GM18508 (cell line): Measurements from ENCODE around the gene ACSS1.

ENCODE experiments used
- ATAC-seq: cut with Tn5 transposase; IDR thresholded peaks from one replicate; pipeline ENCODE4 v1.9.1; 2021; ENCODE audit warnings: moderate number of reproducible peaks; ENCODE audit not compliant: insufficient read depth, unreplicated experiment

ACSS1 gene

DNA sequence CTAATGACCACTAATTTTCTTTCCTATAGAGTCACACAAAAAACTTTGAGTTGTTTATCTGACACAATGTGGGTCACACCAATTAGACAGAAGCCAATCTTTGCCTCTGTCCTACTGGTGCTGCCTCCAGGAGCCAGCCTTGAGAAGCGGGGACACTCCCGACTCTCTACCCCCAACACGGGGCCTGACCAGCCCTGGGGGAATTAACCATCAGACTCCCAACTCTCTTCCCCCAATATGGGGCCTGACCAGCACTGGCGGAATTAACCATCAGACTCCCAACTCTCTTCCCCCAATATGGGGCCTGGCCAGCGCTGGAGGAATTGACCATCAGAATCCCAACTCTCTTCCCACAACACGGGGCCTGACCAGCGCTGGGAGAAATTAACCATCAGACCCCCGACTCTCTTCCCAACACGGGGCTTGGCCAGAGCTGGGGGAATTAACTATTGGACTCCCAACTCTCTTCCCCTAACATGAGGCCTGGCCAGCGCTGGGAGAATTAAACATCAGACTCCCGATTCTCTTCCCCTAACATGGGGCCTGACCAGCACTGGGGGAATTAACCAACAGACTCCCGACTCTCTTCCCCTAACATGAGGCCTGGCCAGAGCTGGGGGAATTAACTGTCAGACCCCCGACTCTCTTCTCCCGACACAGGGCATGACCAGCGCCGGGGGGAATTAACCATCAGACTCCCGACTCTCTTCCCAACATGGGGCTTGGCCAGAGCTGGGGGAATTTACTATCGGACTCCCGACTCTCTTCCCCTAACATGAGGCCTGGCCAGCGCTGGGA lies 96.4 kb downstream of the ACSS1 start:
- no peak for ATAC-seq

DNA sequence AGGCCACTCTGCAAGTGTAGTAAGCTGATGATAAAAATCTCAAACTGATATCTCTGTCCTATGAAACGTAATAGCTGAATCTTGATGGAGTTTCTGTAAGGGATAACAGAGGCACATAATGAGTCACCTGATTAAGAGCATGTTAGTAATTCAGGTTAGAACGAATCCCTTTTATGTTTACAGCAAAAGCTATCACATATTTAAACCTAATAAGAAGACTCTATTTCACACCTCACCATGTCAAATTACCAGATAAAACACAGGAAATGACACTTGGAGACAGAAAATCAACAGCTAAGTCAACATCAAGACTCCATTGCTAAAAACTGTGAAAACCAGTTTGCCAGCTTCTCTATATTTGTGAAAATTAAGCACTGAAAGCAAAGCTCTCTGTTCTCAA lies 97.1 kb downstream of the ACSS1 start:
- ATAC-seq: no peak

DNA sequence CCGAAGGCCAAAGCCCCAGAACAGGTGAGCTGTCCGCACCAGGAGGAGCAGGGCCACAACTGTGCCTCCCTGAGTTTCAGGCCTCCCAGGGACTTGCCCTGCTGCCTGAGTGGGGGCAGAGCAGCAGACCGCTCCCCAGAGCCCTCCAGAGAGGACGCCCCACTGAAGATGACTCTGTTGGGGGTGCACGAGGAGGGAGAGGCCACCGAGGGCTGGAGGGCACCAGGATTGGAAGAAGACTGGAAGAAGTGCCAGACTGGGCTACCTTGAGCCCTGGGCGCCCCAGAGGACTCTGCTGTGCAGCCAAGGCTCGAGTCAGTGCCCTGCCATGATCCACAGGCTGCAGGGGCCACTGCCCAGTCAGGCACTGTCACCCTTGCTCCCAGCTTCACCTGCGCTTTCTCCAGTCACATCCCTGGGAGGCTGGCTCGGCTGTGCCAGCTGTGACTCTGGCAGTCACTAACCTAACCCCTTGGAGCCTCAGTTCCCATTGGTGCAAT lies 97.6 kb downstream of the ACSS1 start:
- ATAC-seq: no peak

DNA sequence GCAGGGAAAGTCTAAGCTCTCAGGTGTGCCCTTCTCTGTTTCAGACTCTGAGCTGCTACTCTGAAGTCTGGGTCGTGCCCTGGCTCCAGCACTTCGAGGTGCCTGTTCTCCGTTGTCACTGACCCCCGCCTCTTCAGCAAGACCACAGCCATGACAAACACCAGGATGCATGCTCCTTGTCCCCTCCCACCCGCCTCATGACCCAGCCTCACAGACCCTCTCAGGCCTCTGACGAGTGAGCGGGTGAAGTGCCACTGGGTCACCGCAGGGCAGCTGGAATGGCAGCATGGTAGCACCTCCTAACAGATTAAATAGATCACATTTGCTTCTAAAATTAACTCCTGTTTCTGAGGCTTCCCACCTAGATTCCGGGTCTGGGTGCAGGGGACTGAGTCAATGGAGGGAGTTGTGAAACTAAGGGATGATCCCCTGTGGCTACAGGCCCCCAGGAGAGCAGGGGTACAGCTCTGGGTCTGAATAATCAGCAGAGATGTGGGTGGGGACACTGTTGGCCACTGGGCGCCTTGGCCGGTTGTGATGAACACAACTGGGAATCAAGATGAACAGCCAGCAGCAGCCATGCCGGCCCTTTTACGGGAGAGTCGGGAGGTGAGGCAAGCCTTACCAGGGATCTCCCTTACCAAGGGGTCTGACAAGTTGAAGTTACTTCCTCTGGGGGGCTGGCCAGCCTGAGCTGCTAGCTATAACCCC lies 98.2 kb downstream of the ACSS1 start:
- ATAC-seq: no peak

DNA sequence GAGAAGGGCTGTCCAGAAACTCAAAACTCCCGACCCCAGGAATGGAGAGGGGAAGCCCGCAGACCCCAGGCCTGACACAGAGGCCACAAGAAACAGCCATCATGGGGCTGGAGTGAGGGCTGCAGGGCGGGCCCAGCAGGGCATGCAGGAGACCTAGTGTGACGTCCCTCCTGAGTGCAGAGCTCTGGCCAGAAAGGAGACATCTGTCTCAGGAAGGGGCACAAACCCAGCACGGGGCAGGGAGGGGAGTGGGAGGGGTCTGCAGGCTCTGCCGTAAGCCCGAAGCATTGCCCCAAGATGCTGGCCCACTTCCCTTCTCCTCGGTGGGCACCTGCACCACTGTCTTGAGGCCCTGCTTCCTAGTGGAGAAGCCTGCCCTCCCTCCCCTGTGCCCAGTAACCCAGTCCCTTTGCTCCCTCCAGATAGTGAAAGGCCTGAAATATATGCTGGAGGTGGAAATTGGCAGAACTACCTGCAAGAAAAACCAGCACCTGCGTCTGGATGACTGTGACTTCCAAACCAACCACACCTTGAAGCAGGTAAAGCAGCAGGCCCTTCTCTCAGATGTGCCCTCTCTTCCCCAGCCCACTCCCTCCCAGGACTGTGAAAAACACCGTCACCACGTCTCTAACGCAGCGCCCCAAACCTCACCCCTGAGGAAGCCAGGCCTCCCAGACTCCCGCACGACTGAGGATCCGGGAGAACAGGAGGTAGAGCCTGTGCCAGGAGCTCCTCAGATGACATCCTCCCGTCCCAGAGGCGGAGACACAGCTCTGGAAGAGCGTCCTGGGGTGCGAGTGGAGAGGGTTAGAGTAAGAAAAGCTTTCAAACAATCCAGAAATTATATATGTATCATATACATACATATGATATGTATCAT lies 99.2 kb downstream of the ACSS1 start:
- no peak for ATAC-seq

DNA sequence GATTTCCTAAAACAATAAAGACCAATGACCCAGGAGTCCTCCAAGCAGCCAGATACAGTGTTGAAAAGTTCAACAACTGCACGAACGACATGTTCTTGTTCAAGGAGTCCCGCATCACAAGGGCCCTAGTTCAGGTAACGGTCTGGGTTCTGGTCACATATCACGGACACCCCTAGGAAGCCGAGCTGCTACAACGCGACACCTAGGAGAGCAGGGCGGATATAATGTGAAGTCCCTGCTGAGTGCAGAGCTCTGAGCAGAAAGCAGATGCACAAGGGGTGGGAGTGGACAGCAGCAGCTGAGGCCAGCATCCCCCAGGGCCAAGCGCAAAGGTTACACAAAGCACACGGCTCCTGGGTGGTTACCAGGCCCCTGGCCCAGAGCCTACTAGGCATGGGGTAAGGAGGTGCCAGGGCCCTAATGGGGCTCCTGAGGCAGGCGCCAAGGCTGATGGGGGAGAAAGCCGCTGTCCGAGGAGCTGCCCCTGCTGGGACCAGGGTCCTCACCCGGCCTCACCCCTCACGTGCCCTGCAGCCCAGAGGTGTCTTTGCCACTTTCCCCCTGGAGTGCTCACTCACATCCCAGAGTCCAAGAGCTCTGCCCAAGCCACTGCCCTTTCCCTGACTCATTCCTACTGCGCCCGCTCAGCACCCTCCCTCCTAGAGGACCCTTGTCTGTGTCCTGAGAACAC lies 100.5 kb downstream of the ACSS1 start:
- ATAC-seq: no peak
